ENCODE measurements around the gene HLA-DPA1. TPM values are rescaled to one million over a fixed set of nuclear protein-coding genes. Genes with fewer than 3 reads are reported as not detected.

HLA-DPA1 gene
- 491 TPM for total RNA-seq
- long read RNA-seq, partial matches to known transcripts: 507 of 524 reads
- long read RNA-seq, other reads (novel, unspliced or antisense): 14 of 524 reads

DNA sequence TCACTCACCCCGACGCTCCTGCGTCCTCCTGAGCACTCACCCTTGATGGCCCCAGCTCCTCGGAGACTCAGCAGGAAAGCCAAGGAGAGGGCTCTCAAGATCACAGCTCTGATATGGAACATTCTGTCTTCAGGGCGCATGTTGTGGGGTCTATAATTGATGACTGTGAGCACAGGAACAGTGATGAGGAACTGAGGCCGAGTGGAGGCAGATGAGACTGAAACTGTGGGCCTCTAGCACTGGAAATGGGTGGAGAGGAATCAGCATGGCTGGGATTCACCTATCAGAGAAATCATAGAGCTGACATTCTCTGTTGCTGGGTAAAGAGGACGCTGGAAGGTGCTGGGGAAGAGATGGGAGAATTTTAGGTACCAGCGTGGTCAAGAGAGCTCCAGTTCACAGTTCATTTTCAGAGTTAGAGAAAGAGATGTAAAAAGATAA is at the start of gene HLA-DPA1:
TSS of gene HLA-DPA1 (minus strand) at position 219 of the 441 bp plus-strand sequence.
- peak; percentile 93 for ATAC-seq
- H3K9me3 ChIP-seq: no peaks in the 10 kb centered on the region
- peak within 1 kb of the TSS; percentile 58 for H3K4me3 ChIP-seq
- H3K4me1 ChIP-seq: peaks cover 7% of the 10 kb centered on the region
- TF ChIP-seq, protein P1, sequence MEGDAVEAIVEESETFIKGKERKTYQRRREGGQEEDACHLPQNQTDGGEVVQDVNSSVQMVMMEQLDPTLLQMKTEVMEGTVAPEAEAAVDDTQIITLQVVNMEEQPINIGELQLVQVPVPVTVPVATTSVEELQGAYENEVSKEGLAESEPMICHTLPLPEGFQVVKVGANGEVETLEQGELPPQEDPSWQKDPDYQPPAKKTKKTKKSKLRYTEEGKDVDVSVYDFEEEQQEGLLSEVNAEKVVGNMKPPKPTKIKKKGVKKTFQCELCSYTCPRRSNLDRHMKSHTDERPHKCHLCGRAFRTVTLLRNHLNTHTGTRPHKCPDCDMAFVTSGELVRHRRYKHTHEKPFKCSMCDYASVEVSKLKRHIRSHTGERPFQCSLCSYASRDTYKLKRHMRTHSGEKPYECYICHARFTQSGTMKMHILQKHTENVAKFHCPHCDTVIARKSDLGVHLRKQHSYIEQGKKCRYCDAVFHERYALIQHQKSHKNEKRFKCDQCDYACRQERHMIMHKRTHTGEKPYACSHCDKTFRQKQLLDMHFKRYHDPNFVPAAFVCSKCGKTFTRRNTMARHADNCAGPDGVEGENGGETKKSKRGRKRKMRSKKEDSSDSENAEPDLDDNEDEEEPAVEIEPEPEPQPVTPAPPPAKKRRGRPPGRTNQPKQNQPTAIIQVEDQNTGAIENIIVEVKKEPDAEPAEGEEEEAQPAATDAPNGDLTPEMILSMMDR (IDR thresholded peaks at IDR 0.05): no peak
- no peak for DNase-seq
- no peaks in the 10 kb centered on the region for H3K27me3 ChIP-seq
- peak within 1 kb of the TSS; percentile 76 for H3K27ac ChIP-seq
- intact Hi-C loops (cut with DNase I): no loop called here
- H3K36me3 ChIP-seq: peaks cover 14% of the 10 kb centered on the region

DNA sequence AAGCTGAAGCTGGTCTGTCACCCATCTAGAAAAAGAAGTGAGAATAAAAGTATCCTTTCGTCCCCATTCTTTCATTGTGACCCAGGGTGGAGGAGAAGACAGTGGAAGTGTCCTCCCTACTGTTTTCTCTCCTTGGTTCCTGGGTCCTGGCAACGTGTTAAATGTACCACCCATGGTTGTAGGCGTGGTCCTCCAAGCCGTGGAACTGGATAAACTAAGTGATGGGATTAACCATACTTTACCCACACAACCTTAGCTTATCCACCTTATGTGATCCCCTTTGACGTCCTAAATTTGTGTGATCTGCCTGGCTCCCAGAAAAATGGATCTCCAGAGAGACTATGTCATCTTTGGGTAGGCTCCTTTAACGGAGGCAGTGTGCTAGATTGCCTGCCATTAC is 49.7 kb upstream of the HLA-DPA1 start:
- H3K4me3 ChIP-seq: no peak overlapping the region
- H3K27ac ChIP-seq: no peak overlapping the region
- no peaks in the 10 kb centered on the region for H3K9me3 ChIP-seq
- H3K36me3 ChIP-seq: no peaks in the 10 kb centered on the region
- H3K27me3 ChIP-seq: peaks cover 4% of the 10 kb centered on the region
- DNase-seq: no peak
- TF ChIP-seq, protein P1 (IDR thresholded peaks at IDR 0.05): no peak
- no peak for ATAC-seq
- intact Hi-C loops (cut with DNase I): loop anchor here (10.0 kb wide), 1 partner anchor 122 kb away; no protein-coding TSS in a partner anchor
- H3K4me1 ChIP-seq: no peaks in the 10 kb centered on the region

DNA sequence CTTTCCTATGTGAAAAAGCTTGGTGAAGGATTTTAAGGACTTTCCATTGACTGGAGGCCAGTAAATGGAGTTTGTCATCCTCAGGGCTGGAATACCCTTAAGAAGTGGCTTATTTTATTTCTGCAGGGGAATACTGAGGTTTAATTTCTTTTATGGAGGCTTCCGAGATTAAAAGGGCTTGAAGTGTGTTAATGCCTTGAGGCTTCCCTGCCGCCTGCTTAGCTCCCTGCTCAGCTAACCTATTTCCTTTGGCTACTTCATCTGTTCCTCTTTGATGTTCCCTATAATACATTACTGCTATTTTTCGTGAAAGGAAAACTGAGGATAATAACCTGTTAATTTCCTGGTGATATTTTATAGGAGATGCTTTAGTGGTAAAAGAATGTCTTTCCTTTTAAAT is 46.6 kb upstream of the HLA-DPA1 start:
- H3K4me3 ChIP-seq: no peak overlapping the region
- DNase-seq (no peak), ATAC-seq (no peak)
- no peaks in the 10 kb centered on the region for H3K9me3 ChIP-seq
- intact Hi-C loops (cut with DNase I): loop anchor here (10.0 kb wide), 1 partner anchor 125 kb away; no protein-coding TSS in a partner anchor
- no peak overlapping the region for H3K27ac ChIP-seq
- H3K27me3 ChIP-seq: peaks cover 31% of the 10 kb centered on the region
- H3K36me3 ChIP-seq: no peaks in the 10 kb centered on the region
- H3K4me1 ChIP-seq: no peaks in the 10 kb centered on the region
- TF ChIP-seq, protein P1 (IDR thresholded peaks at IDR 0.05): no peak

DNA sequence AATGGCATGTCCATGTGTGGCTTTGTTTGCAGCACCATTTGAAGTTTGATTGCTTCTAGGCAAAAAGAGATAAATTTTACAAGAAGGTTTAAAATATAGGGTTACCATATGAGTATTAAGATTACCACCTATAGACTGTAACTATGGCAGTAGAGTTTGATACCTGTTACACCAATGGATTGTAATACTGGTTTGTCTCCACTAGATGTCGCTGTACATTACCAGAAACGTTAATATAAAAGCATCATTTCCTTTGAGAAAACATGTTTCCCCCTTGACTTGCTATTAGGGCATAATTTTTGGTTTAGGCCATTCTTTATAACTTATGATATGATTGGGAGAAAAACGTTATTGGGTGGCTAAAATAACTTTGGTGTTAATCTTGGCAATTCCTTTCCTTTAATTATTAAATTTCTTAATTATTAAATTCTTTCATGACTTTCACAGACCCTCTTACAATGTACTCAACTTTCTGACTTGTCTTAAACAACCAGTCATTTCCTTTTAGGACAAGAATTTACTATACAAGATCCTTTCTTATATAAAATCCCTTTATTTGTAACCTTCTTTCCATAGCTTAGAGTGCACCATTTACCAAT is 45.2 kb upstream of the HLA-DPA1 start:
- intact Hi-C loops (cut with DNase I): no loop called here
- TF ChIP-seq, protein P1 (IDR thresholded peaks at IDR 0.05): peak; percentile 95
- Histone ChIP-seq H3K36me3 (no peaks in the 10 kb centered on the region), H3K4me1 (no peaks in the 10 kb centered on the region), H3K4me3 (no peak overlapping the region), H3K27ac (no peak overlapping the region), H3K9me3 (no peaks in the 10 kb centered on the region), H3K27me3 (peaks cover 33% of the 10 kb centered on the region)
- DNase-seq (no peak), ATAC-seq (peak; percentile 58)

DNA sequence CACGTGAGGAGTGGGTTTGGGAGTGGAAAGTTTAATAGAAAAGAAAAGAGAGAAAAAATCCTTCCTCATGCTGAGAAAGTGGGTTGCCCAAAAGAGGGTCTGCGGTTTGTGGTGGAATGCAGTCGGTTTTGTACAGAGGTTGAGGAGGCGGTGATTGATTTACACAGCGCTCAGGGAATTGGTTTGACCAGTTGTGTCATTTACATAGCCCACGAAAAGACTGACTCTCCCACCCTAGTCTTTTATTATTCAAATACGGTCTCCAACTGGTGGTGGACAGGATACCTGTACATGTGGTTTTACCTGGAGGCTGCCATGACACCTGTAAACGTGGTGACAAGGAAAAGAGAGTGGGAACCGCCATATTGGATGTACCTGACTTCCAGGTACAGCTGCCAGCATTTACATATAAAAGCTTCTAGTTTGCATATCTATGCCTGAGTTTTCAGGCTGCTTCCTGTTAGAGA is 44.4 kb upstream of the HLA-DPA1 start:
- intact Hi-C loops (cut with DNase I): no loop called here
- no peak for ATAC-seq
- Histone ChIP-seq H3K4me3 (no peak overlapping the region), H3K9me3 (no peaks in the 10 kb centered on the region), H3K36me3 (no peaks in the 10 kb centered on the region), H3K4me1 (no peaks in the 10 kb centered on the region), H3K27ac (no peak overlapping the region), H3K27me3 (peaks cover 35% of the 10 kb centered on the region)
- no peak for DNase-seq
- TF ChIP-seq, protein P1 (IDR thresholded peaks at IDR 0.05): no peak
